GM23248 (cell line): ENCODE measurements around the gene SYTL2.

ENCODE experiments used
- EZH2 ChIP-seq: fragments of 200-600 bp; sonication (generic); IDR thresholded peaks from 2 replicates; pipeline ENCODE4 v1.6.1; 2018; ENCODE audit warnings: antibody characterized with exemption, mild to moderate bottlenecking; ENCODE audit not compliant: insufficient read depth, poor library complexity, severe bottlenecking
- EZH2phosphoT487 ChIP-seq: fragments of 200-600 bp; sonication (generic); IDR thresholded peaks from 2 replicates; pipeline ENCODE4 v1.6.1; 2018; ENCODE audit warnings: antibody characterized with exemption, moderate library complexity, mild to moderate bottlenecking, low read depth; ENCODE audit not compliant: insufficient read depth

DNA sequence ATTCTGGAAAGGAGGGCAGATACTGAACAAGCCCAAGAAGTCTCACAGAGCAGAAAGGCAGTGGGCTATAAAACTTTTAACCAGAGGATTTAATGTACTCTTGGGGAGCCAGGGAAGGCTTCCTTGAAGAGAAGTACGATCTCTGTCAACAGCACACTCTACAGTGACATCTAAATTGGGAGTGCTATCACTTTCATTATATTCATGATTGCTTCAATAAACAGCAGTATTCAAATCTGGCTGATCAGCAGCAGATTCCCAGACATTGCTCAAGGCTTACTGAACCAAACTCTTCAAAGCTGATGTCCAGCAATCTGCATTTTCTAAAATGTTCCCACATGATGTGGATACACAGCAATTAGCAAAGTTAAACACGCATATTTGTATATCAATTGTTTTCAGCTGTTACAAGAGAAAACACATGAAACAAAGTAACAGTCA, 44.2 kb downstream of the SYTL2 start:
- TF ChIP-seq EZH2phosphoT487 (no peak), EZH2 (no peak)
